Spinal cord (tissue), 10 donors: ENCODE results near the gene XPA. TPM values are rescaled to one million over a fixed set of nuclear protein-coding genes. Genes with fewer than 3 reads are reported as not detected.

Source experiments
- DNase-seq, 6 donors: peaks; one replicate each; pipeline versions ENCODE4 v3.0.0 to v3.0.0-alpha.2; 2013 to 2015; ENCODE audit warnings: low spot score in 6 of 6, low read depth in 4 of 6
- H3K27ac ChIP-seq: one replicate; pipeline ENCODE4 v1.5.1; 2013; ENCODE audit warnings: low read depth, low read length, control low read depth
- H3K27me3 ChIP-seq: one replicate; pipeline ENCODE4 v1.6.1; 2013; ENCODE audit warnings: low read length; ENCODE audit not compliant: control insufficient read depth, insufficient read depth
- H3K36me3 ChIP-seq: one replicate; pipeline ENCODE4 v1.6.1; 2013; ENCODE audit warnings: low read length; ENCODE audit not compliant: control insufficient read depth, insufficient read depth
- H3K4me1 ChIP-seq: one replicate; pipeline ENCODE4 v1.6.1; 2013; ENCODE audit warnings: low read length; ENCODE audit not compliant: control insufficient read depth, insufficient read depth
- H3K4me3 ChIP-seq: one replicate; pipeline ENCODE4 v1.5.1; 2013; ENCODE audit warnings: low read depth, low read length, control low read depth
- H3K9me3 ChIP-seq: one replicate; pipeline ENCODE4 v1.6.1; 2013; ENCODE audit warnings: low read length; ENCODE audit not compliant: control insufficient read depth, insufficient read depth
- WGBS: methylation state at CpG from one replicate; pipeline ENCODE4 v1.1.5; 2013; ENCODE audit warnings: missing lambda C conversion rate; ENCODE audit not compliant: insufficient coverage; 5-methylcytosine and 5-hydroxymethylcytosine counted together
- polyA plus RNA-seq, 2 donors: library from polyadenylated mRNA; unstranded; fragments of 120-200 nt; gene quantifications; one replicate each; pipeline ENCODE4 v1.2.1, GENCODE V29; 2013; ENCODE audit not compliant: insufficient read length in 2 of 2
- total RNA-seq, 2 donors: library from RNA; depleted of rRNA in 1 of 2; stranded (reverse); fragments of 120-200 nt in 1 of 2; fragments of >200 nt in 1 of 2; gene quantifications; one replicate each; pipeline versions ENCODE4 v1.2.3 to v1.2.4, GENCODE V29; 2013 to 2014
- donor health status: healthy.

XPA gene
- total and polyA plus RNA-seq, 4 donors: 19.2 to 40.0 (median 29.7) TPM

GRCh38 chr9:97665742-97666141 lies 31.4 kb downstream of the XPA start:
- no peak for DNase-seq
- no peaks in the 10 kb centered on the region for H3K9me3 ChIP-seq
- H3K27ac ChIP-seq: no peak overlapping the region
- WGBS: no CpG with 5 or more reads among the region's 3 CpGs
- H3K36me3 ChIP-seq: peaks cover 28% of the 10 kb centered on the region
- no peaks in the 10 kb centered on the region for H3K27me3 ChIP-seq
- no peak overlapping the region for H3K4me3 ChIP-seq
- no peaks in the 10 kb centered on the region for H3K4me1 ChIP-seq

GRCh38 chr9:97660847-97661246 lies 36.3 kb downstream of the XPA start:
- WGBS: no CpG with 5 or more reads among the region's 2 CpGs
- Histone ChIP-seq H3K36me3 (peaks cover 21% of the 10 kb centered on the region), H3K4me1 (no peaks in the 10 kb centered on the region), H3K27ac (no peak overlapping the region), H3K9me3 (no peaks in the 10 kb centered on the region), H3K4me3 (no peak overlapping the region), H3K27me3 (no peaks in the 10 kb centered on the region)
- no peak for DNase-seq

GRCh38 chr9:97660340-97660739 lies 36.8 kb downstream of the XPA start:
- Histone ChIP-seq H3K9me3 (no peaks in the 10 kb centered on the region), H3K27ac (no peak overlapping the region), H3K4me1 (no peaks in the 10 kb centered on the region), H3K36me3 (peaks cover 21% of the 10 kb centered on the region), H3K27me3 (no peaks in the 10 kb centered on the region), H3K4me3 (no peak overlapping the region)
- 76% methylated on average over 2 of the region's 5 CpGs for WGBS
- DNase-seq: no peak

GRCh38 chr9:97659771-97660170 lies 37.4 kb downstream of the XPA start:
- H3K4me3 ChIP-seq: no peak overlapping the region
- 100% methylated on average over 1 of the region's 3 CpGs for WGBS
- peaks cover 24% of the 10 kb centered on the region for H3K36me3 ChIP-seq
- no peaks in the 10 kb centered on the region for H3K4me1 ChIP-seq
- no peaks in the 10 kb centered on the region for H3K27me3 ChIP-seq
- no peak overlapping the region for H3K27ac ChIP-seq
- H3K9me3 ChIP-seq: no peaks in the 10 kb centered on the region
- DNase-seq: no peak

- Histone ChIP-seq H3K27me3 (no peaks in the 10 kb centered on the region), H3K4me1 (no peaks in the 10 kb centered on the region), H3K9me3 (no peaks in the 10 kb centered on the region), H3K4me3 (no peak overlapping the region), H3K36me3 (peaks cover 18% of the 10 kb centered on the region), H3K27ac (no peak overlapping the region)
- no CpG with 5 or more reads among the region's 1 CpG for WGBS
- no peak for DNase-seq
Observed at GRCh38 chr9:97658707-97659106, 38.4 kb downstream of the XPA start.

GRCh38 chr9:97651646-97652045 lies 45.5 kb downstream of the XPA start:
- Histone ChIP-seq H3K4me1 (no peaks in the 10 kb centered on the region), H3K9me3 (no peaks in the 10 kb centered on the region), H3K27ac (no peak overlapping the region), H3K4me3 (no peak overlapping the region), H3K36me3 (peaks cover 25% of the 10 kb centered on the region), H3K27me3 (no peaks in the 10 kb centered on the region)
- 94% methylated on average over 2 of the region's 3 CpGs for WGBS
- no peak for DNase-seq

- DNase-seq: no peak
- Histone ChIP-seq H3K27me3 (no peaks in the 10 kb centered on the region), H3K4me1 (no peaks in the 10 kb centered on the region), H3K27ac (no peak overlapping the region), H3K4me3 (no peak overlapping the region), H3K9me3 (no peaks in the 10 kb centered on the region), H3K36me3 (peaks cover 20% of the 10 kb centered on the region)
- WGBS: 100% methylated on average over 2 of the region's 5 CpGs
Observed at GRCh38 chr9:97647996-97648395, 49.1 kb downstream of the XPA start.

- Histone ChIP-seq H3K4me3 (no peak overlapping the region), H3K27me3 (no peaks in the 10 kb centered on the region), H3K36me3 (peaks cover 9% of the 10 kb centered on the region), H3K9me3 (no peaks in the 10 kb centered on the region), H3K27ac (no peak overlapping the region), H3K4me1 (no peaks in the 10 kb centered on the region)
- no peak for DNase-seq
Observed at GRCh38 chr9:97645720-97646119, 51.4 kb downstream of the XPA start.

GRCh38 chr9:97640325-97640724 lies 56.8 kb downstream of the XPA start:
- no CpG with 5 or more reads among the region's 2 CpGs for WGBS
- DNase-seq: peak in 2 of 6 donors; percentile 20 to 27
- Histone ChIP-seq H3K27ac (no peak overlapping the region), H3K27me3 (no peaks in the 10 kb centered on the region), H3K9me3 (no peaks in the 10 kb centered on the region), H3K36me3 (peaks cover 6% of the 10 kb centered on the region), H3K4me3 (no peak overlapping the region), H3K4me1 (peaks cover 3% of the 10 kb centered on the region)

GRCh38 chr9:97638666-97639065 lies 58.5 kb downstream of the XPA start:
- no peaks in the 10 kb centered on the region for H3K9me3 ChIP-seq
- peaks cover 6% of the 10 kb centered on the region for H3K4me1 ChIP-seq
- no peak for DNase-seq
- H3K27ac ChIP-seq: no peak overlapping the region
- no peak overlapping the region for H3K4me3 ChIP-seq
- H3K27me3 ChIP-seq: no peaks in the 10 kb centered on the region
- 80% methylated on average over 1 of the region's 3 CpGs for WGBS
- peaks cover 3% of the 10 kb centered on the region for H3K36me3 ChIP-seq
